Measurements from ENCODE around the gene EVC2. TPM values are rescaled to one million over a fixed set of nuclear protein-coding genes. Genes with fewer than 3 reads are reported as not detected.
"Not testable (repeated sequence)": the region's sequence is repeated elsewhere in the genome, so short reads cannot be mapped to it uniquely, and the experiment has no call there.

The EVC2 gene
- total RNA-seq, 1 donor from 2014 or later = 5.2 TPM

DNA sequence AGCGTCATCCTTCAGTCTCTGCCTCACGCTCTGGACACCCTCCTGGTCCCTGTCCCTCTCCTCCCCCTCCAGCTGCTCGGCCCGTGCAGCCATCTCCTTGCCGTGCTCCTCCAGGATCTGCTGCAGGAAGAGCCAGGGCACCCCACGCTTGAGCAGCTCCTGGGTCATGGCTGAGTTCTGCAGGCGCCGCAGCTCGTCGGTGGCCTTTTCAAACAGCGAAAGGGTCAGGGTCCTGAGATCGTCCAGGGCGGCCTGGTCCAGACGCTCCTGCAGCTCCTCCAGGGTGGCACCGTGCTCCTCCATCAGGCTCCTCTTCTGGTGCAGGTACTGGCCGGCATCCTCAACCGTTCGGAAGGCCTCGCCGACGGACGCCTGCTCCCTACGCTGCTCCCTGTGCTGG lies 85.8 kb downstream of the EVC2 start:
- Histone ChIP-seq H3K36me3 (ENCODE audit: control insufficient read depth in 3 of 3, insufficient read depth in 3 of 3, low read length in 3 of 3) (peaks cover 0 to 7% (median 5%) of the 10 kb centered on the region in 3 donors), H3K4me3 (ENCODE audit: low read length in 3 of 3) (no peak overlapping the region), H3K27me3 (ENCODE audit: control insufficient read depth in 3 of 3, insufficient read depth in 3 of 3, low read length in 3 of 3) (no peaks in the 10 kb centered on the region), H3K27ac (ENCODE audit: low read depth, low read length) (no peak overlapping the region), H3K9me3 (ENCODE audit: control insufficient read depth in 3 of 3, low read length in 3 of 3) (peaks cover 0 to 2% (median 0%) of the 10 kb centered on the region in 3 donors), H3K9ac (ENCODE audit: low read depth in 1 of 3, low read length in 3 of 3) (no peak overlapping the region), H3K4me1 (ENCODE audit: control insufficient read depth in 3 of 3, insufficient read depth in 3 of 3, low read length in 3 of 3) (no peaks in the 10 kb centered on the region)

DNA sequence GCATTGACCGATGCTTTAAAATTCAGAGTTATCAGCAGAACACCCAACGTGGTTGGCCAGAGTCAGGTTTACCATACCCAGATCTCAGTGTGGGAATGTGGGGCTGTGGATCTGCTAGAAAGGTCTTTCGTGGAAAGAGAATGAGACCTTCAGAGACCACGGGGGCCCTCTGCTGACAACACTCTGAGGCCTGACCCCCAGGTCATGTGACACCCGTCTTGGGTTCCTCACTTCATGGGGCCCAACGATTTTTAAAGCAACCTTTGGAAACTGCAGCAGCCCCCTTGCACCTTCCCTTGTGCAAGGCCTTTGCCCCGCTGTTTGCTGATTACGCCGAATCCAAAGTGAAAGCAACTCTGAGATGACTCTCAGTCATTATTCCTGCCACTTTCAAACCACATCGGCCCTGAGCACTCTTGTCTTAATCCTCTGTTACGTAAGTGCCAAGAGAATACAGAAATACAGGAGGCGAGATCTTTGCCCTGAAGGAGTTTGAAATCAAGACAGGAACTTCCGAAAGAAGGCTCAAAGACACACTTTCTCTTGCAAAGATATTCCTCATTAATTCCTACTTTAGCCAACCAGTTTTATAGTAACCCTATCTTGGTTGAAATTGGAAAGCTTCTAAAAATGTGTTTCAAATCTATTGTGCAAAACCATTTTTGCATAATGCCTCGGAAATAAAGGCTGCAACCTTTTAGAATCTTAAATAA lies 88.3 kb downstream of the EVC2 start:
- Histone ChIP-seq H3K27me3 (ENCODE audit: control insufficient read depth in 3 of 3, insufficient read depth in 3 of 3, low read length in 3 of 3) (no peaks in the 10 kb centered on the region), H3K4me1 (ENCODE audit: control insufficient read depth in 3 of 3, insufficient read depth in 3 of 3, low read length in 3 of 3) (no peaks in the 10 kb centered on the region), H3K36me3 (ENCODE audit: control insufficient read depth in 3 of 3, insufficient read depth in 3 of 3, low read length in 3 of 3) (peaks cover 0 to 17% (median 2%) of the 10 kb centered on the region in 3 donors), H3K27ac (ENCODE audit: low read depth, low read length) (no peak overlapping the region), H3K9me3 (ENCODE audit: control insufficient read depth in 3 of 3, low read length in 3 of 3) (peaks cover 0 to 2% (median 0%) of the 10 kb centered on the region in 3 donors), H3K4me3 (ENCODE audit: low read length in 3 of 3) (no peak overlapping the region), H3K9ac (ENCODE audit: low read depth in 1 of 3, low read length in 3 of 3) (no peak overlapping the region)

DNA sequence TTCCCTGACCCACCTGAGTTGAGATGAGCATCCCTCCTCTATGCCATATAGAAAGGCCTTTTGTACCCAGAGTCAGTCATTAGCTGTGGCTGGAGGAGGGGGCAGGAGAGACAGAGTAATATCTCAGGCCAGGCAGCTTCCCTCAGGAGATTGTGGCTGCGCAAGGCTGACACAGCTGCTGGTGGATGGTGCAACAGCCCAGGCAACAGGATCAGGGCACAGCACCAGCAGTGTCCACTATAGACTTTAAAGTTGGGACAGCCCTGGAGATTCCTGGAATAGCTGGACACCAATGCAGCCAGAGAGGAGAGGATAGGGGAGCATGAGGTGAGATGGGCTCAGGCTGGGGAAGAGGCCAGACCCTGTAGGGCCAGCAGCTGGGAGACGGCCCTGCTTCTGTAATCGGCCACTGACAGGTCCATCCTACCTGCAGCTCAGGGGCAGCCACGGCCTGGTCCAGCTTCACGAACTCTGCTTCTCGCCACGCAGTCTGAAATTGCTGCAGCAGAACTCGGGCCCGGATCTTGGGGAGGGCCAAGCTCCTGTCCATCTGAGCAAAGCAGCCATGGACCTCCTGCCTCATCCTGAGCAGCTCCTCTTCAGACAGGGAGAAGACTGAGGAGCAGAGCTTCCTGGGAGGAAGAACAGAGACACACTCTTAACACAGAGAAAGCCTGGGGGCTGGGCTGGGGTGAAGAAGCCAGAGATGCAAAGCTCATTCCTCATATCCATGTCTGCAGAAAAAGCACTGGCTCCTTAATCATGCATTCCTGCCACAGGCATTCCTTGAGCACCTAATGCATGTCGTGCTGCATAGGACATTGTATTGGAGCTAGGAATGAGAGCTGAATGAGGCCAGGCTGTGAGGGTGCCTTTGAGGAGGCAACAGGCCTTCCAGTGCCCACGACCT lies 90.1 kb downstream of the EVC2 start:
- Histone ChIP-seq H3K9ac (ENCODE audit: low read depth in 1 of 3, low read length in 3 of 3) (no peak overlapping the region), H3K27me3 (ENCODE audit: control insufficient read depth in 3 of 3, insufficient read depth in 3 of 3, low read length in 3 of 3) (no peaks in the 10 kb centered on the region), H3K9me3 (ENCODE audit: control insufficient read depth in 3 of 3, low read length in 3 of 3) (peaks cover 0 to 2% (median 0%) of the 10 kb centered on the region in 3 donors), H3K27ac (ENCODE audit: low read depth, low read length) (no peak overlapping the region), H3K4me3 (ENCODE audit: low read length in 3 of 3) (no peak overlapping the region), H3K4me1 (ENCODE audit: control insufficient read depth in 3 of 3, insufficient read depth in 3 of 3, low read length in 3 of 3) (no peaks in the 10 kb centered on the region), H3K36me3 (ENCODE audit: control insufficient read depth in 3 of 3, insufficient read depth in 3 of 3, low read length in 3 of 3) (peaks cover 0 to 19% (median 2%) of the 10 kb centered on the region in 3 donors)

DNA sequence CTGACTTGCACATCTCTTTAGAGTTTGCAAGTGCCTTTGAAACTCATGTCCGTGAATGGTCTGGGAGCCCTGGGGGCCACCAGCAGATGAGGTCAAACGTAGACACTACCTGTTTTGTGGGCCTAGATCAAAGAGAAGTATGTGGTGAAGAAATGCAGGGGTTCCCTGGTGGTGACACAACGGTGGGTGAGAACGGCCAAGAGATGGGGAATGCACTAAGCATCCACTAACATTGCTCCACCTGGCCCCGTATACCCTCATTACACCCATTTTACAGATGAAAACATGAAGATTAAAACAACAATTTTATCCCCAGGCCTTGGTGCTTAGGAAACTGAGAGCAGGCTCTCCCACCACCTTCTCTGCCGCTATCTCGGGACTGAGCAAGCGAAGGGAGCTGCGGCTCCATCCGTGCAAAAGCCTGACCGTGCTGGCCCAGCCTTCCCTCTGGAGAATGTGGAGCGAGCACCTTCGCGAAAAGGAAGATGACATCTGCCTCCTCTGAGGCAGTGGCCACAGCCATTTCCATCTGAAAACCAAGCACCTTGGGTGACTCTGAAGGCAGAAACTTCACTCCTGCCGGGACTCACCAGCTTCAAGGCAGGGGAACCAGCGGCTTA lies 91.9 kb downstream of the EVC2 start:
- Histone ChIP-seq H3K4me3 (ENCODE audit: low read length in 3 of 3) (no peak overlapping the region), H3K27ac (ENCODE audit: low read depth, low read length) (no peak overlapping the region), H3K9ac (ENCODE audit: low read depth in 1 of 3, low read length in 3 of 3) (no peak overlapping the region), H3K27me3 (ENCODE audit: control insufficient read depth in 3 of 3, insufficient read depth in 3 of 3, low read length in 3 of 3) (no peaks in the 10 kb centered on the region), H3K9me3 (ENCODE audit: control insufficient read depth in 3 of 3, low read length in 3 of 3) (peaks cover 0 to 2% (median 0%) of the 10 kb centered on the region in 3 donors), H3K4me1 (ENCODE audit: control insufficient read depth in 3 of 3, insufficient read depth in 3 of 3, low read length in 3 of 3) (no peaks in the 10 kb centered on the region), H3K36me3 (ENCODE audit: control insufficient read depth in 3 of 3, insufficient read depth in 3 of 3, low read length in 3 of 3) (peaks cover 0 to 17% (median 2%) of the 10 kb centered on the region in 3 donors)

DNA sequence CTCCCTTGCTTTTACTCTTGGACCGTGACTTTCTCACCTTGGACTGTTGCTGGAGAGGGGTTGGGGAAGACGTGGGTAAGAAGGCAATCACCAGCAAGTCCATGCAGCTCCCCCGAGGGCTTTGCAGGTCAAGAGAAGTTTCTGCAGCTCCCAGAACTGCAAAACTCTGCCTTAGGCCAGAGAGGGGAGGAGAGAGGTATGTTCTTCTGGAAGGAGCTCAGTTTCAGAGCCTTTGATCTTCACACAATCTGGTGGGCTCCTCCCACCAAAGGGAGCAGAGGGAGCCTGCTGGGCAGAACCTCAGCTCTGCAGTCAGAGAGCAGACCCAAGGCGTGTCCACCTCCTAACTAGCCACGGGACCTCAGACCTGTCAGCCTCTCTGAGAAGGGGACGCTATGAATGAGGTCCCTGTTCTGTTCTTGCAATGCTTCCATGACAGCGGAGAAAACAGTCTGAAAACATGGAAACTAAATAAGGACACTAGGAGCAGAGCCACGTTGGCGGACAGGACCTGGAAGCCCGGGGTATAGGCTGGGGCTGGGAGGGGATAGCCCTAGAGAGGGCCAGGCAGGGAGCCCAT lies 92.8 kb downstream of the EVC2 start:
- no peak overlapping the region for H3K9ac ChIP-seq (ENCODE audit: low read depth in 1 of 3, low read length in 3 of 3)
- no peaks in the 10 kb centered on the region for H3K4me1 ChIP-seq (ENCODE audit: control insufficient read depth in 3 of 3, insufficient read depth in 3 of 3, low read length in 3 of 3)
- H3K4me3 ChIP-seq (ENCODE audit: low read length in 3 of 3) = no peak overlapping the region
- peaks cover 0 to 2% (median 0%) of the 10 kb centered on the region in 3 donors for H3K9me3 ChIP-seq (ENCODE audit: control insufficient read depth in 3 of 3, low read length in 3 of 3)
- H3K27me3 ChIP-seq (ENCODE audit: control insufficient read depth in 3 of 3, insufficient read depth in 3 of 3, low read length in 3 of 3) = no peaks in the 10 kb centered on the region
- H3K27ac ChIP-seq (ENCODE audit: low read depth, low read length) = no peak overlapping the region
- H3K36me3 ChIP-seq (ENCODE audit: control insufficient read depth in 3 of 3, insufficient read depth in 3 of 3, low read length in 3 of 3) = peaks cover 0 to 17% (median 2%) of the 10 kb centered on the region in 3 donors

DNA sequence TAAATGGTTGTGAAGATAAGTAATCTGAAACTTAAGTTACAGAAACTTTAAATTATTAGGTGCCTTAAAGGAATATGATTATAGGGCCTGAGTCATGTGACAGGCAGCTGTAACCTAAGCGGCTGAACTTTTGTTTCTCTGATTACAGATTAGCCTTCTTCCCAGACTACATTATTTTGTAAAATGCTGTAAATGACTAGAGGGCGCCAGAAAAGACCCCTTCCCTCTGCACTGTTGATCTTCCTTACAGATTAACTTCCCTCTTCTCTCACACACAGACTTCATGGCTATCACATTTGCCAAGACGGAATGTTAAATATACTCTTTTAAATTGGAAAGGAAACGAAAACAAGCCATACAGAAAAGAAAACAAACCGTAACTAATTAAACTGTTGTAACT lies 96.6 kb downstream of the EVC2 start:
- no peak overlapping the region for H3K9ac ChIP-seq (ENCODE audit: low read depth in 1 of 3, low read length in 3 of 3)
- H3K27ac ChIP-seq (ENCODE audit: low read depth, low read length) = no peak overlapping the region
- no peaks in the 10 kb centered on the region for H3K4me1 ChIP-seq (ENCODE audit: control insufficient read depth in 3 of 3, insufficient read depth in 3 of 3, low read length in 3 of 3)
- peaks cover 0 to 13% (median 0%) of the 10 kb centered on the region in 3 donors for H3K36me3 ChIP-seq (ENCODE audit: control insufficient read depth in 3 of 3, insufficient read depth in 3 of 3, low read length in 3 of 3)
- H3K27me3 ChIP-seq (ENCODE audit: control insufficient read depth in 3 of 3, insufficient read depth in 3 of 3, low read length in 3 of 3) = no peaks in the 10 kb centered on the region
- no peak overlapping the region for H3K4me3 ChIP-seq (ENCODE audit: low read length in 3 of 3)
- peaks cover 0 to 2% (median 0%) of the 10 kb centered on the region in 3 donors for H3K9me3 ChIP-seq (ENCODE audit: control insufficient read depth in 3 of 3, low read length in 3 of 3)

DNA sequence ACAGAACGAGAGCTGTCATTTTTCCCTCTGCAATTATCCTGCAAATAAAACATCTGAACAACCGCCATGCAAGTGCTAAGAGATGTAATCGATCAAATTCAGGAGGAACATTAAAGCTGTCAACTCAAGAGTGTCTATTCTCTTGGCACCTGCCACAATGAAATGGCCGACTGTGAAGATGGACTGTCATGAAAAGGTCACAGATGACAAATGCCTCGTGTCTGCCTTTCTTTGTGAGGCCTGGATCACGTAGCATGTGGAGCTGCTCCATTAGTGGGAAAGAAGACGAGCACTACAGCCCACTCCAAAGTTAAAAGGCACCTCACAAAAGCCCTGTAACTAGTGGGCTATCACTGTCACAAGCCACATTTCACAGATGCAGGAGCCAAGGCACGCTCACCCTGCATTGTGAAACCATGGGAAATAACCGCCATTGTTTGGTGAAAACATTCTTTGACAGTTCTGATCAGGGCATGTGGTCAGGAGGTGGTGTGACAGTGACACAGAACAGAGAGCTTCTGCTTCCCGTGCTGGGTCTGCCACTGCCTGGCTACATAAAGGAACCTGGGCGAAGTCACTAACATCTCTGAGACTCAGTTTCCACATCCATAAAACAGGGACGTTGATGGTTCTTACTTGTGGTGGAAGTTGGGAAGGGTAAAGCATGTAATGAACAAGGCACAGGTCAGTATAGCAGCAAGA lies 98.9 kb downstream of the EVC2 start:
- H3K4me1 ChIP-seq (ENCODE audit: control insufficient read depth in 3 of 3, insufficient read depth in 3 of 3, low read length in 3 of 3) = no peaks in the 10 kb centered on the region
- no peak overlapping the region for H3K4me3 ChIP-seq (ENCODE audit: low read length in 3 of 3)
- H3K9me3 ChIP-seq (ENCODE audit: control insufficient read depth in 3 of 3, low read length in 3 of 3) = peaks cover 0 to 2% (median 0%) of the 10 kb centered on the region in 3 donors
- H3K36me3 ChIP-seq (ENCODE audit: control insufficient read depth in 3 of 3, insufficient read depth in 3 of 3, low read length in 3 of 3) = peaks cover 0 to 3% (median 0%) of the 10 kb centered on the region in 3 donors
- H3K27me3 ChIP-seq (ENCODE audit: control insufficient read depth in 3 of 3, insufficient read depth in 3 of 3, low read length in 3 of 3) = no peaks in the 10 kb centered on the region
- no peak overlapping the region for H3K27ac ChIP-seq (ENCODE audit: low read depth, low read length)
- H3K9ac ChIP-seq (ENCODE audit: low read depth in 1 of 3, low read length in 3 of 3) = no peak overlapping the region

DNA sequence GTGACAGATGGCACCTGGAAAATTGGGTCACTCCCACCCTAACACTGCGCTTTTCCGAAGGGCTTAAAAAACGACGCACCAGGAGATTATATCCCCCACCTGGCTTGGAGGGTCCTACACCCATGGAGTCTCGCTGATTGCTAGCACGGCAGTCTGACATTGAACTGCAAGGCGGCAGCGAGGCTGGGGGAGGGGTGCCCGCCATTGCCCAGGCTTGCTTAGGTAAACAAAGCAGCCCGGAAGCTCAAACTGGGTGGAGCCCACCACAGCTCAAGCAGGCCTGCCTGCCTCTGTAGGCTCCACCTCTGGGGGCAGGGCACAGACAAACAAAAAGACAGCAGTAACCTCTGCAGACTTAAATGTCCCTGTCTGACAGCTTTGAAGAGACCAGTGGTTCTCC lies 114.5 kb downstream of the EVC2 start:
- not testable (repeated sequence) for H3K9me3 ChIP-seq (ENCODE audit: control insufficient read depth in 3 of 3, low read length in 3 of 3); H3K4me3 ChIP-seq (ENCODE audit: low read length in 3 of 3); H3K27ac ChIP-seq (ENCODE audit: low read depth, low read length); H3K9ac ChIP-seq (ENCODE audit: low read depth in 1 of 3, low read length in 3 of 3); H3K4me1 ChIP-seq (ENCODE audit: control insufficient read depth in 3 of 3, insufficient read depth in 3 of 3, low read length in 3 of 3); H3K36me3 ChIP-seq (ENCODE audit: control insufficient read depth in 3 of 3, insufficient read depth in 3 of 3, low read length in 3 of 3); H3K27me3 ChIP-seq (ENCODE audit: control insufficient read depth in 3 of 3, insufficient read depth in 3 of 3, low read length in 3 of 3)

DNA sequence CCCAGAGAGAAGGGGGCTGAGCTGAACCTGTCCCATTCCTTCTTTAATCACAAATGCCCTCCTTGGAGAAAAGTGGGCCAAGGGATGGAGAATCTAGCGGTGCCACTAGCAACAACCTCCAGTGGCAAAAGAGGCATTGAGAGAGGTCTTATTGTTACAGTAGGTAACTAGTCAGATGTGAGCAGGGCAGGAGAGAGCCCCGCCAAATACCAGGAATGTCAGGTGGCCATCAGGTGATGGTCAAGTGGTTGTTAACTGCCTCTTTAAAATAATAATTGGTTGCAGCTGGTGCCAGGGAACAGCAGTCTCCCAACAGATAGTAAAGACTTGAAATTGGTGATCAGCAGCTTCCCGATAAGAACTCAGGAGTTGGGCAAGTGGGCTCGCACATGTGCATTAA lies 116.1 kb downstream of the EVC2 start:
- Histone ChIP-seq H3K9ac (ENCODE audit: low read depth in 1 of 3, low read length in 3 of 3) (no peak overlapping the region), H3K27ac (ENCODE audit: low read depth, low read length) (no peak overlapping the region), H3K4me1 (ENCODE audit: control insufficient read depth in 3 of 3, insufficient read depth in 3 of 3, low read length in 3 of 3) (no peaks in the 10 kb centered on the region), H3K27me3 (ENCODE audit: control insufficient read depth in 3 of 3, insufficient read depth in 3 of 3, low read length in 3 of 3) (no peaks in the 10 kb centered on the region), H3K9me3 (ENCODE audit: control insufficient read depth in 3 of 3, low read length in 3 of 3) (no peaks in the 10 kb centered on the region), H3K36me3 (ENCODE audit: control insufficient read depth in 3 of 3, insufficient read depth in 3 of 3, low read length in 3 of 3) (peaks cover 0 to 2% (median 0%) of the 10 kb centered on the region in 3 donors), H3K4me3 (ENCODE audit: low read length in 3 of 3) (no peak overlapping the region)
